ENCODE results near the gene TSEN2.
"Not testable (repeated sequence)": the region's sequence is repeated elsewhere in the genome, so short reads cannot be mapped to it uniquely, and the experiment has no call there.

The TSEN2 gene

DNA sequence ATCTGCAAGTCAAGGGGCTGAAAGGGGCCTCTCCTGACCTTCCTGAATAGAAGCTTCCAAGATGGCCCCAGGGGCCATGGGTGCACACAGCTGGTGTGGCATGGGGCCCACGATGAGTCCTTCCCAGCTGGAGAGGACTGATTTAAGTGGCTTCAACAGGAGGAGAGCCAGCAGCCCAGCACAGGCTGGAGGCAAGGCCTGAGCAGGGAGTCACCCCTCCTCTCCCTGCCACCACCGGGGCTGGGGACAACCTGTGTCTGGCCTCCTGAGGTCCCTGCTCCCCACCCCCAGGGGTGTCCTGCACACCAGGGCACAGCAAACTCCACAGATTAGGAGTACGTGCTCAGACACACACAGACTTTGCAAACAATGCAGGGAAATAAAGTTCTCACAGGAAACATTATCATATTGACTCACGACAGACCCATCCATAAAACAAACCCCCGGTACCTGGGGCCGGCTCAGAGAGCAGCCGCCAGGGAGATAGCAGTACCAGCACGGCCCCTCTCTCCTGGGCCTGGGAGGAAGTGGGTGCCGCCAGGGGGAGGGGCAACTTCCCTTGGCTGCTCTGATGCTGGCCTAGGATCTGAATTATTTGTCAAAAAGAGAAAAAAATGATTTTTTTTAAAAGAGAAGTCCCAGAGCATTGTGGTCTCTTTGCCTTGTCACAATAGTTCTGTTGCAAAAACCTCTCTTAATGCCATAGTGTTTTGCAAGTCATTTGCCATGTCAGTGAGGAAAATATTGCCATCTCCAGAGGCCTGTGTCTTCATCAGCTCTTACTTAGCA, 21.9 kb upstream of the TSEN2 start:
- Mint-ChIP-seq H3K27me3 (no peaks in the 10 kb centered on the region), H3K27ac (peak overlapping the region; percentile 50), H3K9me3 (ENCODE audit: low read depth) (no peaks in the 10 kb centered on the region), H3K4me3 (peak overlapping the region; percentile 52), H3K36me3 (no peaks in the 10 kb centered on the region), H3K4me1 (ENCODE audit: low read depth) (peaks cover 15% of the 10 kb centered on the region)

DNA sequence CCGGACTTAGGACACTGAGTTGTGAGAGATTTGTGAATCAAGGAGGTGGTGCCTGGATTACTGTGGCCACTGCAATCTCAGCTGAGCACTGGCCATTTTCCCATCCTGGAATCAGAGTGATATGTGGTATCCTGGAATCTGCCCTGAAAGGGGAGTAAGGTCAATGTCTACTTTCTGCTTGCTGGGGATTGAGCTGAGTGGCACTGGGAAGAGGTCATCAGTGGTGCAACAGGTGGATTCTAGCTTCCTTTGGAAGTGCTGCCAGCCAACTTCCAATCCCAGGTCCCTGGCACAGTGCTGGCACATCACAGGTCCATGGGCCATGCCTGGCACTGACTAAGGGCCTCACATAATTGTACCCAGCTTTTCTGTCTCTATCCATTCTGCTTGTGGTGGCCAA, 20.6 kb upstream of the TSEN2 start:
- Mint-ChIP-seq H3K27me3 (no peaks in the 10 kb centered on the region), H3K9me3 (ENCODE audit: low read depth) (no peaks in the 10 kb centered on the region), H3K27ac (no peak overlapping the region), H3K4me3 (no peak overlapping the region), H3K36me3 (no peaks in the 10 kb centered on the region), H3K4me1 (ENCODE audit: low read depth) (peaks cover 15% of the 10 kb centered on the region)

GRCh38 chr3:12464181-12464580, 20.1 kb upstream of the TSEN2 start:
- H3K27ac Mint-ChIP-seq: no peak overlapping the region
- no peaks in the 10 kb centered on the region for H3K9me3 Mint-ChIP-seq (ENCODE audit: low read depth)

GRCh38 chr3:12465151-12465835, 19.0 kb upstream of the TSEN2 start:
- Mint-ChIP-seq H3K27me3 (no peaks in the 10 kb centered on the region), H3K4me1 (ENCODE audit: low read depth) (peaks cover 15% of the 10 kb centered on the region), H3K4me3 (no peak overlapping the region), H3K27ac (no peak overlapping the region), H3K9me3 (ENCODE audit: low read depth) (no peaks in the 10 kb centered on the region), H3K36me3 (no peaks in the 10 kb centered on the region)

More at GRCh38 chr3:12464181-12464580, 20.1 kb upstream of the TSEN2 start:
- Mint-ChIP-seq H3K4me1 (ENCODE audit: low read depth) (peaks cover 15% of the 10 kb centered on the region), H3K4me3 (no peak overlapping the region), H3K36me3 (no peaks in the 10 kb centered on the region), H3K27me3 (no peaks in the 10 kb centered on the region)

DNA sequence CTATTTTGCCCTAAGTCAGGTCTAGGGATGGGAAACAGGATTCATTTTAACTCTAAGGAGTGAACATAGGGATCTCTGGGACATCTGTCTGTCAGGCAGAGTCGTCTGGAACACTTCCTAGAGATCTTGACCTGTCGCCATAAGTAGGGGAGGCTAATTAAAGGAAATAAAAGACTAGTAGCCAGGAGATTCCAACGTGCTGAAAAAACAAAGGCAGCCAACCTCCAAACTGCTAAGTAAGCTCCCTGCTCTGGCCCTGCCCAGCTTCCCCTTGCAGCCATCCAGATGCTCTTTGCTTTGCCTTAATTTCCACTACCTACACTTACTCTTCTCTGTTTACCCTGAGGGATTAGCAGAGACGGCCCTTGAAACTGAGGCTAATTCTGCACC, 18.4 kb upstream of the TSEN2 start:
- no peaks in the 10 kb centered on the region for H3K27me3 Mint-ChIP-seq
- H3K4me1 Mint-ChIP-seq (ENCODE audit: low read depth): peaks cover 16% of the 10 kb centered on the region
- no peaks in the 10 kb centered on the region for H3K36me3 Mint-ChIP-seq
- H3K4me3 Mint-ChIP-seq: no peak overlapping the region
- H3K27ac Mint-ChIP-seq: no peak overlapping the region
- H3K9me3 Mint-ChIP-seq (ENCODE audit: low read depth): no peaks in the 10 kb centered on the region

GRCh38 chr3:12467746-12468145, 16.5 kb upstream of the TSEN2 start:
- Mint-ChIP-seq H3K4me1 (ENCODE audit: low read depth) (peaks cover 18% of the 10 kb centered on the region), H3K27ac (no peak overlapping the region), H3K27me3 (no peaks in the 10 kb centered on the region), H3K4me3 (no peak overlapping the region), H3K9me3 (ENCODE audit: low read depth) (no peaks in the 10 kb centered on the region), H3K36me3 (no peaks in the 10 kb centered on the region)

DNA sequence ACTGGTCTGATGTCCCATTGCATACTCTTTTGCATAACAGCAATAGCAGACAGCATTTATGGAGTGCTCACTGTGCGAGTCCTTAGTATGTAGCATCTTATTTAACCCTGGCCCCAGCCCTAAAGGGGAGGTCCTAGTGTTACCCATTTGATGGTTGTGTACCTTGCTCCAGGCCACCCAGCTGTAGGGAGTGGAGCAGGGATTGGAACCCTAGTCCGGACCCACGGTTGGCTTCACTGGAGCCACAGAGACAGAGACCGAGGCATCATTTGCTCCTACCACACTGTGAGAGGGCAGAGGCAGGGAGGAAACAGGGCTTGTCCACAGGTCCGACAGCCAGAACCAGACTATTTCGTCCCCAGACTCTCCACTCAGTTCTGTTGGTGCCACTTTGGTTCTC, 16.0 kb upstream of the TSEN2 start:
- no peaks in the 10 kb centered on the region for H3K36me3 Mint-ChIP-seq
- H3K9me3 Mint-ChIP-seq (ENCODE audit: low read depth): no peaks in the 10 kb centered on the region
- no peaks in the 10 kb centered on the region for H3K27me3 Mint-ChIP-seq
- peaks cover 15% of the 10 kb centered on the region for H3K4me1 Mint-ChIP-seq (ENCODE audit: low read depth)
- H3K27ac Mint-ChIP-seq: no peak overlapping the region
- no peak overlapping the region for H3K4me3 Mint-ChIP-seq

GRCh38 chr3:12468757-12469156, 15.5 kb upstream of the TSEN2 start:
- H3K4me3 Mint-ChIP-seq: no peak overlapping the region
- H3K27ac Mint-ChIP-seq: no peak overlapping the region
- no peaks in the 10 kb centered on the region for H3K36me3 Mint-ChIP-seq
- H3K27me3 Mint-ChIP-seq: no peaks in the 10 kb centered on the region
- H3K9me3 Mint-ChIP-seq (ENCODE audit: low read depth): no peaks in the 10 kb centered on the region
- peaks cover 12% of the 10 kb centered on the region for H3K4me1 Mint-ChIP-seq (ENCODE audit: low read depth)

DNA sequence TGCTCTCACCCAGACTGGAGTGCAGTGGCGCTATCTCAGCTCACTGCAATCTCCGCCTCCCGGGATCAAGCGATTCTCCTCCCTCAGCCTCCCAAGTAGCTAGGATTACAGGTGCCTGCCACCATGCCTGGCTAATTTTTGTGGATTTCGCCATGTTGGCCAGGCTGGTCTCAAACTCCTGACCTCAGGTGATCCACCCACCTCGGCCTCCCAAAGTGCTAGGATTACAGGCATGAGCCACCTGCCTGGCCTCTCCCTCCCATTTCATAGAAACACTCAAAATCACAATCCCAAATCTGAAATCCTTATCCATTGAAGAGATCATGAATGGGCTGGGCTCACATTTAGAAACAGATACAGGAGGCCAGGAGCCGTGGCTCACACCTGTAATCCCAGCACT, 15.1 kb upstream of the TSEN2 start:
- H3K27ac Mint-ChIP-seq; H3K4me1 Mint-ChIP-seq (ENCODE audit: low read depth); H3K9me3 Mint-ChIP-seq (ENCODE audit: low read depth); H3K27me3 Mint-ChIP-seq; H3K4me3 Mint-ChIP-seq; H3K36me3 Mint-ChIP-seq: not testable (repeated sequence)

DNA sequence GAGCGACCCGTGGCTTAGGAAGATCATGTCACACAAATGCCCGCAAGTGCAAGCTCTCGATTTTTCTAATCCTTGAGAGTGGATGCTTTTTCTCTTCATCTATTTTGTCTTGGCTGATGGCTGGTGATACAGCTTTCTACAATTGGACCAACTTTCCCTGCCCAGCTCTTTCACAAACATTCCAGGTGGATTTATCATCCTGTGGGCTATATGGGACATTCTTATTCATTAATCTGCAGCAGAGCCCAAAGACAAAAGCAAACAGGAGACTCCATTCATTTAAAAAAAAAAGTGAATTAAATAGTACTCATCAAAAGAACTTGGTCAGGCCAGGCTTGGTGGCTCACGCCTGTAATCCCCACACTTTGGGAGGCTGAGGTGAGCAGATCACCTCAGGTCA, 14.2 kb upstream of the TSEN2 start:
- no peaks in the 10 kb centered on the region for H3K9me3 Mint-ChIP-seq (ENCODE audit: low read depth)
- no peaks in the 10 kb centered on the region for H3K36me3 Mint-ChIP-seq
- no peak overlapping the region for H3K27ac Mint-ChIP-seq
- H3K27me3 Mint-ChIP-seq: no peaks in the 10 kb centered on the region
- H3K4me3 Mint-ChIP-seq: no peak overlapping the region
- H3K4me1 Mint-ChIP-seq (ENCODE audit: low read depth): peaks cover 9% of the 10 kb centered on the region

GRCh38 chr3:12470680-12471079, 13.6 kb upstream of the TSEN2 start:
- no peaks in the 10 kb centered on the region for H3K36me3 Mint-ChIP-seq
- H3K27ac Mint-ChIP-seq: no peak overlapping the region
- no peak overlapping the region for H3K4me3 Mint-ChIP-seq
- peaks cover 9% of the 10 kb centered on the region for H3K4me1 Mint-ChIP-seq (ENCODE audit: low read depth)
- no peaks in the 10 kb centered on the region for H3K27me3 Mint-ChIP-seq
- H3K9me3 Mint-ChIP-seq (ENCODE audit: low read depth): no peaks in the 10 kb centered on the region

DNA sequence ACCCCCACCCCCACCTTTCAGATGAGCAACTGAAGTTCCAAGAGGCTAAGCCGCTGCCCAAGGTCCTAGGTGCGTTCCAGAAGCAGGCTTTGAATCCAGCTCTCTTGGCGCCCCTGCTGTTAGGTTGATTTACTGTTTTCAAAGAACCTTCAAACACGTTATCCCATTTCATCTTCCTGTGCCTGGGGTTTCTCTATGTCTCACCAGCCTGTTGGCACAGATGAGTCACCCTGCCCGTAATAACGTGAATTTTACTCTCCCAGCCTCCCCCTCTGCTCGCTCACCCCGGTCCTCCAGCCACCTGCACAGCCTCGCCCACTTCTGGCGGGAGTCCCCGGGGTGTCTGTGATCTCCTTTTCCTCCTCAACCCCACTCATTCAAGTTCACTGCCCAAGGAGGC, 13.0 kb upstream of the TSEN2 start:
- Mint-ChIP-seq H3K36me3 (no peaks in the 10 kb centered on the region), H3K9me3 (ENCODE audit: low read depth) (no peaks in the 10 kb centered on the region), H3K27me3 (no peaks in the 10 kb centered on the region), H3K27ac (no peak overlapping the region), H3K4me3 (no peak overlapping the region), H3K4me1 (ENCODE audit: low read depth) (peaks cover 9% of the 10 kb centered on the region)

GRCh38 chr3:12472000-12472610, 12.2 kb upstream of the TSEN2 start:
- Mint-ChIP-seq H3K27me3 (no peaks in the 10 kb centered on the region), H3K36me3 (no peaks in the 10 kb centered on the region), H3K9me3 (ENCODE audit: low read depth) (no peaks in the 10 kb centered on the region), H3K4me3 (no peak overlapping the region), H3K27ac (no peak overlapping the region), H3K4me1 (ENCODE audit: low read depth) (peaks cover 9% of the 10 kb centered on the region)

DNA sequence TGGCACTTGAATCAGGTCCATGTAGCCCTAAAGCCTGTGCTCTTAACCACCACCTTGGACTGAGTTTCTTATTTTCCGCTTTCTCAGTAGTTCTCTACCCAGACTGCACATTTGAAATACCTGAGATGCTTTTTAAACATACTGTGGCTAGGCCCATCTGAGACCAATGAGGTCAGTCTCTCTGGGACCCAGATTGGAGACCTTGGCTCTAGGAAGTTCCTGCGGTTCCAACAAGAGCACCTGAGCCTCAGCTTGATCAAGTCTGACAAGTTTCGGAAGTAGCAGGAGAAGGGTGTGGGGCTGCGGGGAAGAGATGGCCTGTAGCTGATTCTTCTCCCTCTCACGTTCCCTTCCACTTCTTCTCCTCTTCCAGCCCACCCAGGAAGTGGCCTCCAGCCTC, 11.5 kb upstream of the TSEN2 start:
- Mint-ChIP-seq H3K27me3 (no peaks in the 10 kb centered on the region), H3K27ac (no peak overlapping the region), H3K9me3 (ENCODE audit: low read depth) (no peaks in the 10 kb centered on the region), H3K36me3 (no peaks in the 10 kb centered on the region), H3K4me1 (ENCODE audit: low read depth) (peaks cover 9% of the 10 kb centered on the region), H3K4me3 (no peak overlapping the region)

- Mint-ChIP-seq H3K27ac (no peak overlapping the region), H3K9me3 (ENCODE audit: low read depth) (no peaks in the 10 kb centered on the region), H3K36me3 (no peaks in the 10 kb centered on the region), H3K4me1 (ENCODE audit: low read depth) (peaks cover 9% of the 10 kb centered on the region), H3K4me3 (no peak overlapping the region), H3K27me3 (no peaks in the 10 kb centered on the region)
Measured at GRCh38 chr3:12473511-12473910, 10.8 kb upstream of the TSEN2 start.

All from activated naive CD8-positive, alpha-beta T cell (primary cell).